C4-2B (cell line): ENCODE measurements around the gene PTPRN2.

Experiments
- H3K27ac ChIP-seq: fragments of 450-650 bp; 2 replicates; pipeline ENCODE4 v1.5.1; 2017
- ZFX ChIP-seq: fragments of 450-650 bp; IDR thresholded peaks from 2 replicates; pipeline ENCODE4 v1.6.1; 2017
- TF ChIP-seq, protein P1 (sequence below): fragments of 450-650 bp; conservative IDR thresholded peaks from 2 replicates; pipeline ENCODE4 v1.5.1; 2017; ENCODE audit warnings: mild to moderate bottlenecking

The PTPRN2 gene

DNA sequence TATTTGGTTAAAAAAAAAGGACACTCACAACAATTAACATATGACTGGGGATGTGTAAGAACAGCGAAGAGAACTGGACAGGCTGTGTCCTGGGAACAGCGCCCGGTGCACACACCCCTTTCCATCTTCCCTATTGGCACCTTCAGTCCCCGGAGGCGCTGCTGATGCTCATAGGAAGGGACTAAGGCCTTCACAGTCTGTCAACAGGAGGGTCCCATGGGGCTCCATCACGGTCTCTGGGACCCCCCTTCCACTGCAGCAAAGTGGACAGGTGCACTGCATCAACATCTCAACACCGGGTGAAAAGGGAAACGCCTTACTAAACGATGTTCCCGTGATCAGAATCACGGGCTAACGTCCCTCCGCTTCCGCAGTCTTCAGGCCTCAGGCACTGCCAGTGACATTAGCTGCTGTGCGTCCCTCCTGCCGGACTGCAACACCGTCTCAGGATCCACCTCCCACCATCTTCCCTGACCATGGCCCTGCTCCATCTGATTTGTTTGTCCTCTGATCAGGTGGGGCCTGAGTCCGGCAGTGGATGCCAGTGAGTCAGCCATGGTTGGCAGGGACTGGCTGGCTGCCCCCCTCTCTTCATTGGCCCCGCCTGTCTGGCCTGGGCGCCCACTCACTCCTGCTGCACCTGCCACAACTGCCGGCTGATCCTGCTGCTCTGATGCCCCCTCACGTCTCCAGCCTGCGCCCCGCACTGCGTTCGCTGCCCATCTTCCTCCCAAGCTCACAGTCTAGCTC is 636.1 kb downstream of the PTPRN2 start:
- no peak overlapping the region for H3K27ac ChIP-seq
- no peak for TF ChIP-seq ZFX
- TF ChIP-seq, protein P1, sequence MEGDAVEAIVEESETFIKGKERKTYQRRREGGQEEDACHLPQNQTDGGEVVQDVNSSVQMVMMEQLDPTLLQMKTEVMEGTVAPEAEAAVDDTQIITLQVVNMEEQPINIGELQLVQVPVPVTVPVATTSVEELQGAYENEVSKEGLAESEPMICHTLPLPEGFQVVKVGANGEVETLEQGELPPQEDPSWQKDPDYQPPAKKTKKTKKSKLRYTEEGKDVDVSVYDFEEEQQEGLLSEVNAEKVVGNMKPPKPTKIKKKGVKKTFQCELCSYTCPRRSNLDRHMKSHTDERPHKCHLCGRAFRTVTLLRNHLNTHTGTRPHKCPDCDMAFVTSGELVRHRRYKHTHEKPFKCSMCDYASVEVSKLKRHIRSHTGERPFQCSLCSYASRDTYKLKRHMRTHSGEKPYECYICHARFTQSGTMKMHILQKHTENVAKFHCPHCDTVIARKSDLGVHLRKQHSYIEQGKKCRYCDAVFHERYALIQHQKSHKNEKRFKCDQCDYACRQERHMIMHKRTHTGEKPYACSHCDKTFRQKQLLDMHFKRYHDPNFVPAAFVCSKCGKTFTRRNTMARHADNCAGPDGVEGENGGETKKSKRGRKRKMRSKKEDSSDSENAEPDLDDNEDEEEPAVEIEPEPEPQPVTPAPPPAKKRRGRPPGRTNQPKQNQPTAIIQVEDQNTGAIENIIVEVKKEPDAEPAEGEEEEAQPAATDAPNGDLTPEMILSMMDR: no peak

GRCh38 chr7:157949711-157950110 is 637.9 kb downstream of the PTPRN2 start:
- TF ChIP-seq ZFX: no peak
- H3K27ac ChIP-seq: no peak overlapping the region

DNA sequence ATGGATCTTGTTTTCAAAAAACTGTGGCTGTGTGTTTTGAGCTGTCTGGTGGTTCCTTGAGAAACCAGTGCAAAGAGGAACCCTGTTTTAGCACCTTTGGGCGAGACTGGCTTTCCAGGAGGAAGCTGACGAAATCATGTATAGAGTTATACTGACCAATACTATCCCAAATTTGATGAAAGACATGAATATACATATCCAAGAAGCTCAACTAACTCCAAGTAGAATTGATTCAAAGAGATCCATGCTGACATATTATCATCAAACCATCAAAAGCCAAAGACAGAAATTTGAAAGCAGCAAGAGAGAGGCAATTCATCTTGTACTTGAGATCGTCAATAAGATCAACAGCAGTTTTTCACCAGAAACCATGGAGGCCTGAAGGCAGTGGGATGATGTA is 640.1 kb downstream of the PTPRN2 start:
- TF ChIP-seq, protein P1: no peak
- no peak for TF ChIP-seq ZFX
- H3K27ac ChIP-seq: no peak overlapping the region

- TF ChIP-seq, protein P1: no peak
- no peak overlapping the region for H3K27ac ChIP-seq
Observed at GRCh38 chr7:157946398-157947060, 641.1 kb downstream of the PTPRN2 start.

DNA sequence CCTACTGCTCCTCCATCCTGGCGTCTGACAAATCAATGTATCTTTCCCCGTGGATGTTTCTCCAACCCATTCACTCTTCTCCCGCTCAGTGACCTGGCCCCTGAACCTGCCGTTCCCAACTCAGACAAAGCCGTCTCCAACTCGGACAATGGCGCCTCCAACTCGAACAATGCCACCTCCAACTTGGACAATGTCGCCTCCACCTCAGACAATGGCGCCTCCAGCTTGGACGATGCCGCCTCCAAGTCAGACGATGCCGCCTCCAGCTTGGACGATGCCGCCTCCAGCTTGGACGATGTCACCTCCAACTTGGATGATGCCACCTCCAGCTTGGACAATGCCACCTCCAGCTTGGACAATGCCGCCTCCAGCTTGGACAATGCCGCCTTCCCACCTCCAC is 642.2 kb downstream of the PTPRN2 start:
- TF ChIP-seq, protein P1: no peak
- no peak for TF ChIP-seq ZFX
- H3K27ac ChIP-seq: no peak overlapping the region

DNA sequence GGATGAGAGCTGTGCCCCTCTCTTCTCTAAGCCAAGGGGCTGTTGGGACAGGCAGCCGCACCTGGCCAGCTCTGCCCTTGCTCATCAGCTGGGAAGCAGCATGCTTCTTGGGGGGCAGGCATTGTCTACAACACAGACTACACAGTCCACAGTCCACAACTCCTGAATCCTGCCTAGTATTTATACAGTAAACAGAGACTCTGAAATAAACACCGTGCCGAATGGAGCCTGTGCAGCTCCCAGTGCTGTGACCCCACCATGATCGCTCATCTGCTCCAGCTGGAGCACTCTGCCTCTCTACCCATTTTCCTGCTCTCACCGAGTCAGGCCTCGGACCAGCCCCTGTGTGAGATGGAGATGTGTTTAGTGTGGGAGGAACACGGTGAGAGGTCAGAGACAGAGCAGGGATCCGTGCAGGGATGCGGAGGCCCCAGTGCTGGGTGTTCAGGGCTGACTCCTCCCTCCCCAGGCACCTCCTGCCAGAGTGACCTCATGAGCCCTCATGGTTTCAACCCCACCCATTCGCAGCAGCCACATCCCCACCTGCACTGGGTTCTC is 642.8 kb downstream of the PTPRN2 start:
- no peak for TF ChIP-seq ZFX
- TF ChIP-seq, protein P1: no peak
- H3K27ac ChIP-seq: no peak overlapping the region

GRCh38 chr7:157944051-157944450 is 643.6 kb downstream of the PTPRN2 start:
- TF ChIP-seq ZFX: no peak
- TF ChIP-seq, protein P1: no peak
- no peak overlapping the region for H3K27ac ChIP-seq
